ENCODE data around the gene PHGDH.

PHGDH gene

GRCh38 chr1:119743308-119743707 is 31.6 kb downstream of the PHGDH start:
- TF ChIP-seq CTCF (IDR thresholded peaks at IDR 0.05) = no peak

- peak; percentile 81 for TF ChIP-seq CTCF (IDR thresholded peaks at IDR 0.05)
Observed at GRCh38 chr1:119743776-119744597, 32.3 kb downstream of the PHGDH start.

- TF ChIP-seq CTCF (IDR thresholded peaks at IDR 0.05) = no peak
Observed at GRCh38 chr1:119744598-119744942, 32.8 kb downstream of the PHGDH start.

GRCh38 chr1:119745034-119745433 is 33.3 kb downstream of the PHGDH start:
- TF ChIP-seq CTCF (IDR thresholded peaks at IDR 0.05) = no peak

GRCh38 chr1:119747451-119747850 is 35.7 kb downstream of the PHGDH start:
- no peak for TF ChIP-seq CTCF (IDR thresholded peaks at IDR 0.05)

GRCh38 chr1:119748040-119748439 is 36.3 kb downstream of the PHGDH start:
- no peak for TF ChIP-seq CTCF (IDR thresholded peaks at IDR 0.05)

GRCh38 chr1:119752592-119752991 is 40.9 kb downstream of the PHGDH start:
- no peak for TF ChIP-seq CTCF (IDR thresholded peaks at IDR 0.05)

GRCh38 chr1:119758584-119758983 is 46.9 kb downstream of the PHGDH start:
- TF ChIP-seq CTCF (IDR thresholded peaks at IDR 0.05) = no peak
